Ascending aorta (tissue), 2 donors: ENCODE measurements around the gene CTXND1. TPM values are rescaled to one million over a fixed set of nuclear protein-coding genes. Genes with fewer than 3 reads are reported as not detected.

ENCODE experiments used
- DNase-seq, 2 donors: peaks; one replicate each; pipeline ENCODE4 v3.0.0-alpha.2; 2019; ENCODE audit warnings: low spot score in 2 of 2
- H3K27ac ChIP-seq, 2 donors: fragments of 200-600 bp; sonication (generic); one replicate each; pipeline ENCODE4 v1.5.1; 2016 to 2017; ENCODE audit warnings: mild to moderate bottlenecking in 1 of 2
- H3K27me3 ChIP-seq: fragments of 200-600 bp; sonication (generic); one replicate; pipeline ENCODE4 v1.5.1; 2017
- H3K36me3 ChIP-seq, 2 donors: fragments of 200-600 bp; sonication (generic); one replicate each; pipeline ENCODE4 v1.5.1; 2016
- H3K4me1 ChIP-seq, 2 donors: fragments of 200-600 bp; sonication (generic); one replicate each; pipeline ENCODE4 v1.5.1; 2016 to 2017; ENCODE audit warnings: mild to moderate bottlenecking in 1 of 2
- H3K4me3 ChIP-seq, 2 donors: fragments of 200-600 bp; sonication (generic); one replicate each; pipeline ENCODE4 v1.5.1; 2016 to 2017; ENCODE audit warnings: mild to moderate bottlenecking in 1 of 2
- H3K9me3 ChIP-seq, 2 donors: fragments of 200-600 bp; sonication (generic); one replicate each; pipeline ENCODE4 v1.5.1; 2016
- CTCF ChIP-seq, 3 experiments: fragments of 200-600 bp in 2 of 3; fragments of 450-650 bp in 1 of 3; sonication (generic) in 2 of 3; IDR thresholded peaks; one replicate each; pipeline ENCODE4 v1.5.1; 2016 to 2019; ENCODE audit warnings: antibody characterized with exemption in 3 of 3, mild to moderate bottlenecking in 1 of 3, moderate library complexity in 1 of 3
- intact Hi-C: fragments of 100-400 bp; cut with DNase I; formaldehyde crosslinking; loops from one replicate; pipeline ENCODE4 v1.15.1; 2023
- total RNA-seq: library from RNA; depleted of rRNA; stranded (reverse); fragments of >200 nt; gene quantifications from one replicate; pipeline ENCODE4 v1.1.0, GENCODE V29; 2016

CTXND1 gene
- total RNA-seq, 1 donor from 2014 or later: 0.11 TPM

GRCh38 chr15:80242802-80243201, 9.2 kb downstream of the CTXND1 start:
- H3K36me3 ChIP-seq: no peaks in the 10 kb centered on the region
- H3K9me3 ChIP-seq: no peaks in the 10 kb centered on the region
- no peaks in the 10 kb centered on the region for H3K27me3 ChIP-seq
- no peak for TF ChIP-seq CTCF (IDR thresholded peaks at IDR 0.05)
- DNase-seq: no peak
- no peaks in the 10 kb centered on the region for H3K4me1 ChIP-seq
- H3K27ac ChIP-seq: no peak overlapping the region
- intact Hi-C loops: no loop called here
- no peak overlapping the region for H3K4me3 ChIP-seq

GRCh38 chr15:80242132-80242769, 9.8 kb downstream of the CTXND1 start:
- no peaks in the 10 kb centered on the region for H3K27me3 ChIP-seq
- no peak overlapping the region for H3K4me3 ChIP-seq
- peak in 2 of 3 experiments; percentile 8 to 20 for TF ChIP-seq CTCF (IDR thresholded peaks at IDR 0.05)
- no peaks in the 10 kb centered on the region for H3K4me1 ChIP-seq
- H3K9me3 ChIP-seq: no peaks in the 10 kb centered on the region
- no peaks in the 10 kb centered on the region for H3K36me3 ChIP-seq
- intact Hi-C loops: no loop called here
- no peak for DNase-seq
- H3K27ac ChIP-seq: no peak overlapping the region

- Histone ChIP-seq H3K36me3 (no peaks in the 10 kb centered on the region), H3K27me3 (no peaks in the 10 kb centered on the region), H3K4me1 (no peaks in the 10 kb centered on the region), H3K27ac (no peak overlapping the region), H3K4me3 (no peak overlapping the region), H3K9me3 (no peaks in the 10 kb centered on the region)
- TF ChIP-seq CTCF (IDR thresholded peaks at IDR 0.05): no peak
- no peak for DNase-seq
- intact Hi-C loops: no loop called here
Measured at GRCh38 chr15:80241508-80241907, 10.5 kb downstream of the CTXND1 start.

GRCh38 chr15:80240276-80240675, 11.7 kb downstream of the CTXND1 start:
- Histone ChIP-seq H3K36me3 (no peaks in the 10 kb centered on the region), H3K27me3 (no peaks in the 10 kb centered on the region), H3K4me3 (no peak overlapping the region), H3K4me1 (no peaks in the 10 kb centered on the region), H3K27ac (no peak overlapping the region), H3K9me3 (no peaks in the 10 kb centered on the region)
- no peak for DNase-seq
- TF ChIP-seq CTCF (IDR thresholded peaks at IDR 0.05): no peak
- intact Hi-C loops: no loop called here

- intact Hi-C loops: no loop called here
- no peaks in the 10 kb centered on the region for H3K9me3 ChIP-seq
- H3K27me3 ChIP-seq: no peaks in the 10 kb centered on the region
- no peaks in the 10 kb centered on the region for H3K36me3 ChIP-seq
- no peak for DNase-seq
- no peak overlapping the region for H3K4me3 ChIP-seq
- no peak overlapping the region for H3K27ac ChIP-seq
- no peaks in the 10 kb centered on the region for H3K4me1 ChIP-seq
- peak; percentile 10 to 38 (median 15) for TF ChIP-seq CTCF (IDR thresholded peaks at IDR 0.05)
Measured at GRCh38 chr15:80234883-80235282, 17.1 kb downstream of the CTXND1 start.

GRCh38 chr15:80233581-80233980, 18.4 kb downstream of the CTXND1 start:
- H3K27me3 ChIP-seq: no peaks in the 10 kb centered on the region
- no peak for DNase-seq
- intact Hi-C loops: no loop called here
- no peak for TF ChIP-seq CTCF (IDR thresholded peaks at IDR 0.05)
- H3K36me3 ChIP-seq: no peaks in the 10 kb centered on the region
- no peak overlapping the region for H3K4me3 ChIP-seq
- H3K9me3 ChIP-seq: no peaks in the 10 kb centered on the region
- H3K4me1 ChIP-seq: no peaks in the 10 kb centered on the region
- H3K27ac ChIP-seq: no peak overlapping the region
